ENCODE data around the gene CEP128. TPM values are rescaled to one million over a fixed set of nuclear protein-coding genes. Genes with fewer than 3 reads are reported as not detected.

The CEP128 gene
- total and polyA plus RNA-seq, 8 donors: 1.1 to 240 (median 2.6) TPM

- intact Hi-C loops (cut with DNase I; ENCODE audit: low total_unique reads): no loop called here
- Histone ChIP-seq H3K4me1 (no peaks in the 10 kb centered on the region), H3K27ac (no peak overlapping the region), H3K36me3 (no peaks in the 10 kb centered on the region), H3K9me3 (no peaks in the 10 kb centered on the region), H3K4me3 (no peak overlapping the region), H3K27me3 (no peaks in the 10 kb centered on the region)
- DNase-seq: no peak
- WGBS, 5 donors: 82 to 94% (median 93%) methylated on average over 2 of the region's 2 CpGs
- TF ChIP-seq POLR2A (IDR thresholded peaks at IDR 0.05): no peak
- no peak for TF ChIP-seq CTCF (IDR thresholded peaks at IDR 0.05)
- TF ChIP-seq EP300 (IDR thresholded peaks at IDR 0.05): no peak
- TF ChIP-seq POLR2AphosphoS5 (IDR thresholded peaks at IDR 0.05): no peak
Observed at GRCh38 chr14:80663541-80663940, 278.0 kb downstream of the CEP128 start.

DNA sequence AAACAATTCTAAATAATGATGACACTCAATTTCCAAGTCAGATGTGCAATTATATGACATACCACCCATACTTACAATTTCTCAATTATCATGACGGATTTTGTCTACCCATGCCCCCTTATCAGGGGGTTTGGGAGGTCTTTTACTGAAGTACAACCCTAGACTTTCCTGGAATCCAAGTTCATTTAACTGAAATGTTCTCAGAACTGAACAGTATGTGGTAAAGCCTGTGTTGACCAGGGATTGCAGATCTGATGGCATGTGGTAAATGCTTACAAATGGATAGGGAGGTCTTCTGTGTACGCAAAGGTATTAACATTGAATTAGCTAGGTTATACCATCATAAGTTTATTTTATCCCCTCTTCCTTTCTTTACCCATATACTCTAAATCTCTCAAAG lies 281.8 kb downstream of the CEP128 start:
- no peaks in the 10 kb centered on the region for H3K27me3 ChIP-seq

DNA sequence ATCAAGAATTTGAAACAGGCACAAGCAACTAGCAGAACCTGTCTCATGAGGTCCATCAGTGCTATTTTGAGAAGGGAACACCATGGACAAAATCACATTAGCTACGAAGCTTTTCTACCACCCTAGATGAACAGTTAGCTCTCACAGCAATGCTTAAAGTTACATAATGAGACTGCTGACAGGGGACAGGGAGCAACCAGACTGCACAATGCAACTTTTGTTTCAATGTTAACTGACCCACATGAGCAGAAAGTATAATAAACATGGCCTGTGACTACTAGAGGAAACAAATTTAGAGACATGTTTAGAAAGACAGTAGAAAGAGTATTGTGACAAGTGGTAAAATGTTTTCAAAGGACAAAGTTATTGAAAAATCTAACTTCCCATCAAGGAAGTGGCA lies 282.8 kb downstream of the CEP128 start:
- intact Hi-C loops (cut with DNase I; ENCODE audit: low total_unique reads): no loop called here
- H3K4me1 ChIP-seq: no peaks in the 10 kb centered on the region
- no peaks in the 10 kb centered on the region for H3K9me3 ChIP-seq
- 75 to 84% (median 82%) methylated on average over 1 of the region's 1 CpG for WGBS, 5 donors
- TF ChIP-seq POLR2A (IDR thresholded peaks at IDR 0.05) (no peak), POLR2AphosphoS5 (IDR thresholded peaks at IDR 0.05) (no peak), CTCF (IDR thresholded peaks at IDR 0.05) (no peak), EP300 (IDR thresholded peaks at IDR 0.05) (no peak)
- H3K4me3 ChIP-seq: no peak overlapping the region
- no peak for DNase-seq
- H3K36me3 ChIP-seq: no peaks in the 10 kb centered on the region
- no peaks in the 10 kb centered on the region for H3K27me3 ChIP-seq
- no peak overlapping the region for H3K27ac ChIP-seq

More for the DNA sequence above, 281.8 kb downstream of the CEP128 start:
- Histone ChIP-seq H3K27ac (no peak overlapping the region), H3K9me3 (no peaks in the 10 kb centered on the region), H3K4me1 (no peaks in the 10 kb centered on the region), H3K36me3 (no peaks in the 10 kb centered on the region), H3K4me3 (no peak overlapping the region)
- intact Hi-C loops (cut with DNase I; ENCODE audit: low total_unique reads): no loop called here
- no peak for DNase-seq
- WGBS, 5 donors: 76 to 99% (median 93%) methylated on average over 2 of the region's 2 CpGs
- TF ChIP-seq POLR2A (IDR thresholded peaks at IDR 0.05): no peak
- no peak for TF ChIP-seq CTCF (IDR thresholded peaks at IDR 0.05)
- TF ChIP-seq EP300 (IDR thresholded peaks at IDR 0.05): no peak
- no peak for TF ChIP-seq POLR2AphosphoS5 (IDR thresholded peaks at IDR 0.05)

DNA sequence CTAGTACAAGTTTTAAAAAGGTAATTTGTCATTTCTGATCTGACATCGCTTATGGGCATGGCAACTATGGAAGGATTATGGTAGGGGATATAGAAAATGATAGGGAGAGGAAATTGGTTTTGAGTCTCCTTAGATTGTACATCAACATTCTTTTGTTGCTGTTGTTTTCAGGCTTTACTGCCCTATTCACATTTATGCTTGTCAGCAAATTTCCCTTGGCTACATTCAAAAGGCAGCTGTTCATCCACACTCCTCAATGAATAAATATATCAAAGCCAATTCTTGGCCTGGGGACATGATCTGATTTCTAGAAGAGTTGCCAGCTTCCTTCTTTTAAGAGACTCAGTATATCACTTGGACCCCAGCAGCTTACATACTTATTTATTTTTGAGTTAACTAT lies 283.4 kb downstream of the CEP128 start:
- intact Hi-C loops (cut with DNase I; ENCODE audit: low total_unique reads): no loop called here
- no peaks in the 10 kb centered on the region for H3K4me1 ChIP-seq
- H3K4me3 ChIP-seq: no peak overlapping the region
- H3K27me3 ChIP-seq: no peaks in the 10 kb centered on the region
- H3K27ac ChIP-seq: no peak overlapping the region
- TF ChIP-seq CTCF (IDR thresholded peaks at IDR 0.05): no peak
- TF ChIP-seq POLR2AphosphoS5 (IDR thresholded peaks at IDR 0.05): no peak
- no peak for TF ChIP-seq EP300 (IDR thresholded peaks at IDR 0.05)
- no peak for TF ChIP-seq POLR2A (IDR thresholded peaks at IDR 0.05)
- WGBS, 5 donors: 85 to 100% (median 97%) methylated on average over 1 of the region's 1 CpG
- peaks cover 0 to under 1% (median 0%) of the 10 kb centered on the region in 4 donors for H3K9me3 ChIP-seq
- H3K36me3 ChIP-seq: no peaks in the 10 kb centered on the region
- DNase-seq: no peak

All from stomach (tissue), 9 donors.